NCI-H2196 treated with DMSO at 0.1 percent for 48 hours (cell line): Measurements from ENCODE around the gene SERPINB6.
A peak's percentile ranks its signal among the peaks of the same experiment; 100 is the strongest.
"Not testable (repeated sequence)": the region's sequence is repeated elsewhere in the genome, so short reads cannot be mapped to it uniquely, and the experiment has no call there.

Experiments
- DNase-seq: peaks from one replicate; lab custom pipeline; 2025; ENCODE audit not compliant: unreplicated experiment; lab: John Stamatoyannopoulos, UW

Gene SERPINB6

GRCh38 chr6:2940010-2940850 is 31.1 kb downstream of the SERPINB6 start:
- no peak for DNase-seq

- no peak for DNase-seq
Measured at GRCh38 chr6:2939315-2940009, 31.9 kb downstream of the SERPINB6 start.

GRCh38 chr6:2938632-2939083 is 32.7 kb downstream of the SERPINB6 start:
- no peak for DNase-seq

- no peak for DNase-seq
Measured at GRCh38 chr6:2938004-2938631, 33.2 kb downstream of the SERPINB6 start.

GRCh38 chr6:2937627-2938003 is 33.8 kb downstream of the SERPINB6 start:
- DNase-seq: no peak

- no peak for DNase-seq
Measured at GRCh38 chr6:2935566-2936291, 35.6 kb downstream of the SERPINB6 start.

GRCh38 chr6:2934057-2934456 is 37.3 kb downstream of the SERPINB6 start:
- no peak for DNase-seq

GRCh38 chr6:2932911-2933310 is 38.5 kb downstream of the SERPINB6 start:
- DNase-seq: not testable (repeated sequence)

- DNase-seq: peak; percentile 60
Measured at GRCh38 chr6:2931970-2932748, 39.2 kb downstream of the SERPINB6 start.

GRCh38 chr6:2931055-2931454 is 40.3 kb downstream of the SERPINB6 start:
- no peak for DNase-seq

GRCh38 chr6:2927931-2928330 is 43.4 kb downstream of the SERPINB6 start:
- DNase-seq: not testable (repeated sequence)

- DNase-seq: not testable (repeated sequence)
Measured at GRCh38 chr6:2925842-2926747, 45.3 kb downstream of the SERPINB6 start.

GRCh38 chr6:2921520-2922115 is 49.7 kb downstream of the SERPINB6 start:
- DNase-seq: no peak

- DNase-seq: no peak
Measured at GRCh38 chr6:2920671-2921112, 50.7 kb downstream of the SERPINB6 start.

GRCh38 chr6:2919886-2920285 is 51.5 kb downstream of the SERPINB6 start:
- DNase-seq: no peak

GRCh38 chr6:2919401-2919800 is 52.0 kb downstream of the SERPINB6 start:
- DNase-seq: no peak

- no peak for DNase-seq
Measured at GRCh38 chr6:2918936-2919335, 52.4 kb downstream of the SERPINB6 start.

GRCh38 chr6:2917801-2918445 is 53.4 kb downstream of the SERPINB6 start:
- DNase-seq: no peak
